Astrocyte (in vitro differentiated cells and primary cell): ENCODE data around the gene MMP24OS. TPM values are rescaled to one million over a fixed set of nuclear protein-coding genes. Genes with fewer than 3 reads are reported as not detected.
A peak's percentile ranks its signal among the peaks of the same experiment; 100 is the strongest.

Source experiments
- DNase-seq: peaks from one replicate; pipeline ENCODE4 v3.0.0-alpha.2; 2010; ENCODE audit warnings: low read depth
- FAIRE-seq: peaks from 2 replicates; lab custom pipeline; 2011; peaks lifted over from hg19 to GRCh38; lab: Jason Lieb, UNC
- H2AFZ ChIP-seq: 2 replicates; pipeline ENCODE4 v1.6.0; 2012; ENCODE audit warnings: low read depth, low read length, inconsistent platforms
- H3K27ac ChIP-seq: 2 replicates; pipeline ENCODE4 v1.5.1; 2011; ENCODE audit warnings: low read depth, low read length, inconsistent platforms
- H3K27me3 ChIP-seq: 2 replicates; pipeline ENCODE4 v1.6.0; 2011; ENCODE audit warnings: low read length, inconsistent platforms; ENCODE audit not compliant: insufficient read depth
- H3K36me3 ChIP-seq: 2 replicates; pipeline ENCODE4 v1.5.1; 2011; ENCODE audit warnings: low read length, inconsistent platforms; ENCODE audit not compliant: insufficient read depth
- H3K4me1 ChIP-seq: 2 replicates; pipeline ENCODE4 v1.5.1; 2011; ENCODE audit warnings: low read length, inconsistent platforms; ENCODE audit not compliant: insufficient read depth
- H3K4me2 ChIP-seq: 2 replicates; pipeline ENCODE4 v1.6.0; 2012; ENCODE audit warnings: low read length, inconsistent platforms
- H3K4me3 ChIP-seq: 2 replicates; pipeline ENCODE4 v1.5.1; 2011; ENCODE audit warnings: low read depth, mild to moderate bottlenecking, low read length, inconsistent platforms; ENCODE audit not compliant: insufficient read depth
- H3K79me2 ChIP-seq: 2 replicates; pipeline ENCODE4 v1.6.0; 2012; ENCODE audit warnings: mild to moderate bottlenecking, low read length, inconsistent platforms; ENCODE audit not compliant: insufficient read depth
- H3K9ac ChIP-seq: 2 replicates; pipeline ENCODE4 v1.6.0; 2012; ENCODE audit warnings: mild to moderate bottlenecking, low read length, inconsistent platforms
- H3K9me3 ChIP-seq: 2 replicates; pipeline ENCODE4 v1.5.1; 2012; ENCODE audit warnings: low read depth, mild to moderate bottlenecking, low read length, inconsistent platforms; ENCODE audit not compliant: insufficient read depth
- H4K20me1 ChIP-seq: 2 replicates; pipeline ENCODE4 v1.6.0; 2012; ENCODE audit warnings: low read length, inconsistent platforms; ENCODE audit not compliant: insufficient read depth
- H3K27ac Mint-ChIP-seq: one replicate; pipeline ENCODE4 v1.8.0; 2021; ENCODE audit warnings: mild to moderate bottlenecking, mixed read lengths; ENCODE audit not compliant: unreplicated experiment
- H3K27me3 Mint-ChIP-seq: one replicate; pipeline ENCODE4 v1.8.0; 2021; ENCODE audit warnings: low read depth, mixed read lengths; ENCODE audit not compliant: unreplicated experiment
- H3K36me3 Mint-ChIP-seq: one replicate; pipeline ENCODE4 v1.8.0; 2021; ENCODE audit warnings: low read depth, mixed read lengths; ENCODE audit not compliant: unreplicated experiment
- H3K4me1 Mint-ChIP-seq: one replicate; pipeline ENCODE4 v1.8.0; 2021; ENCODE audit warnings: low read depth, mixed read lengths; ENCODE audit not compliant: unreplicated experiment
- H3K4me3 Mint-ChIP-seq: one replicate; pipeline ENCODE4 v1.8.0; 2021; ENCODE audit warnings: mild to moderate bottlenecking, moderate library complexity, mixed read lengths; ENCODE audit not compliant: unreplicated experiment
- H3K9me3 Mint-ChIP-seq: one replicate; pipeline ENCODE4 v1.8.0; 2021; ENCODE audit warnings: mild to moderate bottlenecking, mixed read lengths; ENCODE audit not compliant: unreplicated experiment
- EZH2 ChIP-seq: IDR thresholded peaks from 2 replicates; pipeline ENCODE4 v1.6.1; 2012; ENCODE audit warnings: mild to moderate bottlenecking, low read length, inconsistent platforms; ENCODE audit not compliant: insufficient read depth
- total RNA-seq: library from RNA; stranded (reverse); gene quantifications from 2 replicates; pipeline ENCODE4 v1.2.1, GENCODE V29; 2021
- TF ChIP-seq, protein P1 (sequence below): IDR thresholded peaks from 2 replicates; pipeline ENCODE4 v1.5.1; 2011; ENCODE audit warnings: low read depth, mild to moderate bottlenecking, inconsistent platforms, low read length, moderate library complexity; ENCODE audit not compliant: insufficient read depth

The MMP24OS gene
- total RNA-seq, 1 donor from 2014 or later = 86.5 TPM

DNA sequence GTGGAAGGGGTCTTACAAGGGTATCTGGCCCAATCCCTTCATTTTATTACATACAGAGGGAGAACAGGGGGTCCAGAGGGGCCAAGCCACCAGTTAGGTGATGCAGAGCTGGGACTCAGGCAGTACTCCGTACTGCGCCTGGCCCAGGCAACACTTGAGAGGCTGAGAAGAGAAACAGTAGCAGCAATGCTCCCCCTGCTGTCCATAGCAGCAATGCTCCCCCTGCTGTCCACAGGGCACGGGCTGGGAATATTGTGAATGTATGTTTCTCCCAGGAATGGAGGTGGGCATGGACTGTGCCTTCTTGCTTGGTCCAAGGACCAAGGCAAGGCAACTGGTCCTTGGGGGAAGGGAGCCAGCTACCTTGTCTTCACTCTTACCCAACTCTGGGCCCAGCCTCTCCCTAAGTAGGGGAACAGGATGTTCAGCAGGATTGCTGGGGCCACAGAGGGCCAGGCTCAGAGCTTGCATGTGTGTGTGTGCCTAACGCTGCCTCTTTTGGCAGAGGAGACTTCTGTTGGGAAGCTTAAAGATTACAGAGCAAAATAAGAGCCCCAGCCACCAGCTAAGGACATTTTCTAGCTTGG, 29.1 kb upstream of the MMP24OS start:
- Mint-ChIP-seq H3K4me3 (no peak overlapping the region), H3K9me3 (peaks cover 3% of the 10 kb centered on the region), H3K27ac (peak overlapping the region; percentile 100), H3K4me1 (peaks cover 72% of the 10 kb centered on the region), H3K36me3 (peaks cover 9% of the 10 kb centered on the region), H3K27me3 (no peaks in the 10 kb centered on the region)
- Histone ChIP-seq H3K9me3 (no peaks in the 10 kb centered on the region), H4K20me1 (no peaks in the 10 kb centered on the region), H3K4me2 (peak overlapping the region; percentile 51), H2AFZ (no peak overlapping the region), H3K36me3 (no peaks in the 10 kb centered on the region), H3K4me1 (peaks cover 85% of the 10 kb centered on the region), H3K9ac (peak overlapping the region; percentile 81), H3K4me3 (no peak overlapping the region), H3K27me3 (no peaks in the 10 kb centered on the region), H3K79me2 (peaks cover 8% of the 10 kb centered on the region), H3K27ac (peak overlapping the region; percentile 100)
- DNase-seq (peak; percentile 60), FAIRE-seq (no peak)
- TF ChIP-seq, protein P1, sequence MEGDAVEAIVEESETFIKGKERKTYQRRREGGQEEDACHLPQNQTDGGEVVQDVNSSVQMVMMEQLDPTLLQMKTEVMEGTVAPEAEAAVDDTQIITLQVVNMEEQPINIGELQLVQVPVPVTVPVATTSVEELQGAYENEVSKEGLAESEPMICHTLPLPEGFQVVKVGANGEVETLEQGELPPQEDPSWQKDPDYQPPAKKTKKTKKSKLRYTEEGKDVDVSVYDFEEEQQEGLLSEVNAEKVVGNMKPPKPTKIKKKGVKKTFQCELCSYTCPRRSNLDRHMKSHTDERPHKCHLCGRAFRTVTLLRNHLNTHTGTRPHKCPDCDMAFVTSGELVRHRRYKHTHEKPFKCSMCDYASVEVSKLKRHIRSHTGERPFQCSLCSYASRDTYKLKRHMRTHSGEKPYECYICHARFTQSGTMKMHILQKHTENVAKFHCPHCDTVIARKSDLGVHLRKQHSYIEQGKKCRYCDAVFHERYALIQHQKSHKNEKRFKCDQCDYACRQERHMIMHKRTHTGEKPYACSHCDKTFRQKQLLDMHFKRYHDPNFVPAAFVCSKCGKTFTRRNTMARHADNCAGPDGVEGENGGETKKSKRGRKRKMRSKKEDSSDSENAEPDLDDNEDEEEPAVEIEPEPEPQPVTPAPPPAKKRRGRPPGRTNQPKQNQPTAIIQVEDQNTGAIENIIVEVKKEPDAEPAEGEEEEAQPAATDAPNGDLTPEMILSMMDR = peak; percentile 82
- no peak for TF ChIP-seq EZH2

DNA sequence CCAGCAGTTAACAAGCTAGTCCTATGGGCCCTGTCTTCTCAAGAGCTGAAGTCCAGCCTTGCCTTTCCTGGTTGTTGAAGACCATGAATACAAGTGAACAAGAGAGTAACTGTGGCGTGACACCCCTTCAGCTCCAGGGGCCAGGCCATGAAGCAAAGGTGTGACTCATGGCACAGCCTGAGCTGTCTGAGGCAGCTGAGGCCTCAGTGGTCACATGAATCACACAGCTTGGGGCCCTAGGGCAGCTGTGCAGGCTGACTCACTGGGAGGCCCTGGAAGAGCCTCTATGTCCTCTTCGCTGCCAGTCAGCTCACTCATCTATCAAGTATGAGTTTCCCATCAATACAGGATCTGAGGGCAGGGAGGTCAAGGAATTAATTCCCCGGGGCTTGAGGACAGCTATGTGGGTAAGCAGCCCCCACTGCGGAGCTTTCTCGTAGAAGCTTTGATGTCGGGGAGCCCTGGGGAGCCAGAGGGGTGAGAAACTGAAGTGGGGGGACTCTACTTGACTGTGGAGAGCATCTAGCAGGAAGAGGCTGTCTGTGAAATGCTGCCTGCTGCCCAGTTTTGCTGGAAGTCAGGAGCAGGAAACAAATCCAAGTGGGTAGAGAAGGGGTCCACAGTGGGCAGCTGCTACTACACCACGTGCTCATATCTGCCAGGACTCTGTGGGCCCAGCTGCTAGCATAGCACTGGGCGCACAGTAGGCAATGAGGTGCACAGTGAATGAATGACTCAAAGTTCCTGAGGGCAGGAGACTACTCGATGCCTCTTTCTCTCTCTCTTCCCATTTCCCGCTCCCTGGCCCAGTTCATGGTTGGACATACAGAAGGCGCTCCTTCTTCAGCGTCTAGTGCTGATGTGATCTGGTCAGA, 28.0 kb upstream of the MMP24OS start:
- Histone ChIP-seq H3K27me3 (no peaks in the 10 kb centered on the region), H3K4me3 (no peak overlapping the region), H3K4me2 (peak overlapping the region; percentile 51), H3K79me2 (peaks cover 8% of the 10 kb centered on the region), H3K27ac (peak overlapping the region; percentile 100), H2AFZ (no peak overlapping the region), H3K4me1 (peaks cover 85% of the 10 kb centered on the region), H4K20me1 (no peaks in the 10 kb centered on the region), H3K9me3 (no peaks in the 10 kb centered on the region), H3K36me3 (no peaks in the 10 kb centered on the region), H3K9ac (peak overlapping the region; percentile 84)
- Mint-ChIP-seq H3K4me1 (peaks cover 66% of the 10 kb centered on the region), H3K27me3 (no peaks in the 10 kb centered on the region), H3K4me3 (peak overlapping the region; percentile 61), H3K36me3 (peaks cover 9% of the 10 kb centered on the region), H3K27ac (peak overlapping the region; percentile 100), H3K9me3 (peaks cover 3% of the 10 kb centered on the region)
- TF ChIP-seq EZH2 = no peak
- TF ChIP-seq, protein P1 = no peak
- DNase-seq (peak; percentile 100), FAIRE-seq (peak; percentile 95)
